Stimulated activated naive CD8-positive, alpha-beta T cell treated with anti-CD3 and anti-CD28 coated beads, Interleukin-15, Interleukin-2, amounts not matched to agents 100 ng/mL and 50 ng/mL, for 24 hours (primary cell): ENCODE results near the gene POGLUT3.

Experiments
- H3K27ac Mint-ChIP-seq: one replicate; pipeline ENCODE4 v1.8.0; 2021; ENCODE audit warnings: mild to moderate bottlenecking, mixed read lengths
- H3K27me3 Mint-ChIP-seq: one replicate; pipeline ENCODE4 v1.8.0; 2021; ENCODE audit warnings: mixed read lengths
- H3K36me3 Mint-ChIP-seq: one replicate; pipeline ENCODE4 v1.8.0; 2021; ENCODE audit warnings: low read depth, mixed read lengths
- H3K4me1 Mint-ChIP-seq: one replicate; pipeline ENCODE4 v1.8.0; 2021; ENCODE audit warnings: low read depth, mixed read lengths
- H3K4me3 Mint-ChIP-seq: one replicate; pipeline ENCODE4 v1.8.0; 2021; ENCODE audit warnings: mild to moderate bottlenecking, mixed read lengths
- H3K9me3 Mint-ChIP-seq: one replicate; pipeline ENCODE4 v1.8.0; 2021; ENCODE audit warnings: mixed read lengths

Gene POGLUT3

GRCh38 chr11:108498046-108498815 lies at the start of gene POGLUT3:
TSS of gene POGLUT3 (minus strand) at chr11:108498384. CDS start at chr11:108498366, 18 bp downstream.
- peaks cover 28% of the 10 kb centered on the region for H3K4me1 Mint-ChIP-seq
- peak within 1 kb of the TSS; percentile 92 for H3K4me3 Mint-ChIP-seq
- peak within 1 kb of the TSS; percentile 99 for H3K27ac Mint-ChIP-seq
- H3K9me3 Mint-ChIP-seq: no peaks in the 10 kb centered on the region
- no peaks in the 10 kb centered on the region for H3K36me3 Mint-ChIP-seq
- no peaks in the 10 kb centered on the region for H3K27me3 Mint-ChIP-seq

- H3K9me3 Mint-ChIP-seq: no peaks in the 10 kb centered on the region
- no peaks in the 10 kb centered on the region for H3K4me1 Mint-ChIP-seq
- no peak overlapping the region for H3K4me3 Mint-ChIP-seq
- no peaks in the 10 kb centered on the region for H3K36me3 Mint-ChIP-seq
- H3K27me3 Mint-ChIP-seq: no peaks in the 10 kb centered on the region
- H3K27ac Mint-ChIP-seq: no peak overlapping the region
These were observed 47.8 kb upstream of the POGLUT3 start for GRCh38 chr11:108545909-108546501.

GRCh38 chr11:108543316-108543964 lies 45.3 kb upstream of the POGLUT3 start:
- Mint-ChIP-seq H3K4me3 (no peak overlapping the region), H3K27ac (no peak overlapping the region), H3K36me3 (no peaks in the 10 kb centered on the region), H3K4me1 (no peaks in the 10 kb centered on the region), H3K27me3 (no peaks in the 10 kb centered on the region), H3K9me3 (no peaks in the 10 kb centered on the region)

- Mint-ChIP-seq H3K36me3 (no peaks in the 10 kb centered on the region), H3K4me3 (no peak overlapping the region), H3K27me3 (no peaks in the 10 kb centered on the region), H3K27ac (no peak overlapping the region), H3K4me1 (no peaks in the 10 kb centered on the region), H3K9me3 (no peaks in the 10 kb centered on the region)
These were observed 43.3 kb upstream of the POGLUT3 start for GRCh38 chr11:108541531-108541930.

- Mint-ChIP-seq H3K9me3 (no peaks in the 10 kb centered on the region), H3K36me3 (no peaks in the 10 kb centered on the region), H3K4me3 (no peak overlapping the region), H3K27me3 (no peaks in the 10 kb centered on the region), H3K27ac (no peak overlapping the region), H3K4me1 (no peaks in the 10 kb centered on the region)
These were observed 40.3 kb upstream of the POGLUT3 start for GRCh38 chr11:108538502-108538901.

- Mint-ChIP-seq H3K4me3 (no peak overlapping the region), H3K27me3 (no peaks in the 10 kb centered on the region)
These were observed 39.8 kb upstream of the POGLUT3 start for GRCh38 chr11:108538022-108538424.

GRCh38 chr11:108536783-108537182 lies 38.6 kb upstream of the POGLUT3 start:
- H3K4me1 Mint-ChIP-seq: no peaks in the 10 kb centered on the region
- no peaks in the 10 kb centered on the region for H3K9me3 Mint-ChIP-seq
- no peak overlapping the region for H3K4me3 Mint-ChIP-seq
- H3K27ac Mint-ChIP-seq: no peak overlapping the region
- no peaks in the 10 kb centered on the region for H3K36me3 Mint-ChIP-seq
- H3K27me3 Mint-ChIP-seq: no peaks in the 10 kb centered on the region

More at GRCh38 chr11:108538022-108538424, 39.8 kb upstream of the POGLUT3 start:
- Mint-ChIP-seq H3K27ac (no peak overlapping the region), H3K9me3 (no peaks in the 10 kb centered on the region), H3K36me3 (no peaks in the 10 kb centered on the region), H3K4me1 (no peaks in the 10 kb centered on the region)

GRCh38 chr11:108535384-108535955 lies 37.3 kb upstream of the POGLUT3 start:
- Mint-ChIP-seq H3K27ac (no peak overlapping the region), H3K9me3 (no peaks in the 10 kb centered on the region), H3K27me3 (no peaks in the 10 kb centered on the region), H3K4me3 (no peak overlapping the region), H3K36me3 (no peaks in the 10 kb centered on the region), H3K4me1 (no peaks in the 10 kb centered on the region)

GRCh38 chr11:108534274-108534882 lies 36.2 kb upstream of the POGLUT3 start:
- Mint-ChIP-seq H3K9me3 (no peaks in the 10 kb centered on the region), H3K27me3 (no peaks in the 10 kb centered on the region), H3K27ac (no peak overlapping the region), H3K4me1 (no peaks in the 10 kb centered on the region), H3K4me3 (no peak overlapping the region), H3K36me3 (no peaks in the 10 kb centered on the region)

GRCh38 chr11:108530426-108530825 lies 32.2 kb upstream of the POGLUT3 start:
- Mint-ChIP-seq H3K4me1 (no peaks in the 10 kb centered on the region), H3K27me3 (no peaks in the 10 kb centered on the region), H3K9me3 (no peaks in the 10 kb centered on the region), H3K27ac (no peak overlapping the region), H3K4me3 (no peak overlapping the region), H3K36me3 (no peaks in the 10 kb centered on the region)

GRCh38 chr11:108527382-108527781 lies 29.2 kb upstream of the POGLUT3 start:
- Mint-ChIP-seq H3K9me3 (no peaks in the 10 kb centered on the region), H3K36me3 (no peaks in the 10 kb centered on the region), H3K4me3 (no peak overlapping the region), H3K27ac (no peak overlapping the region), H3K4me1 (no peaks in the 10 kb centered on the region), H3K27me3 (no peaks in the 10 kb centered on the region)

- Mint-ChIP-seq H3K27ac (no peak overlapping the region), H3K9me3 (no peaks in the 10 kb centered on the region), H3K36me3 (no peaks in the 10 kb centered on the region), H3K4me3 (no peak overlapping the region), H3K27me3 (no peaks in the 10 kb centered on the region), H3K4me1 (no peaks in the 10 kb centered on the region)
These were observed 27.0 kb upstream of the POGLUT3 start for GRCh38 chr11:108525161-108525560.

GRCh38 chr11:108524422-108524821 lies 26.2 kb upstream of the POGLUT3 start:
- Mint-ChIP-seq H3K4me1 (no peaks in the 10 kb centered on the region), H3K27me3 (no peaks in the 10 kb centered on the region), H3K36me3 (no peaks in the 10 kb centered on the region), H3K27ac (no peak overlapping the region), H3K9me3 (no peaks in the 10 kb centered on the region), H3K4me3 (no peak overlapping the region)

GRCh38 chr11:108522318-108522717 lies 24.1 kb upstream of the POGLUT3 start:
- Mint-ChIP-seq H3K27me3 (no peaks in the 10 kb centered on the region), H3K9me3 (no peaks in the 10 kb centered on the region), H3K36me3 (no peaks in the 10 kb centered on the region), H3K4me1 (no peaks in the 10 kb centered on the region), H3K27ac (no peak overlapping the region), H3K4me3 (no peak overlapping the region)

GRCh38 chr11:108518581-108518980 lies 20.4 kb upstream of the POGLUT3 start:
- Mint-ChIP-seq H3K36me3 (peaks cover 10% of the 10 kb centered on the region), H3K4me3 (no peak overlapping the region), H3K27ac (no peak overlapping the region), H3K27me3 (no peaks in the 10 kb centered on the region), H3K4me1 (no peaks in the 10 kb centered on the region), H3K9me3 (no peaks in the 10 kb centered on the region)
